ENCODE data around the gene CNTNAP5.

- TF ChIP-seq CTCF (IDR thresholded peaks at IDR 0.05): no peak
- TF ChIP-seq ZFX (IDR thresholded peaks at IDR 0.05; ENCODE audit: borderline replicate concordance): no peak
Measured at GRCh38 chr2:124514236-124514635, 489.1 kb downstream of the CNTNAP5 start.
